Measurements from ENCODE around the gene RAB34. TPM values are rescaled to one million over a fixed set of nuclear protein-coding genes. Genes with fewer than 3 reads are reported as not detected.

The RAB34 gene
- total and polyA plus RNA-seq, 9 of the 15 experiments (the other 6 are each of a cell fraction or from before 2014, with no cell fraction given) = 0.07 to 3.8 (median 0.46) TPM; not detected in 1

GRCh38 chr17:28712032-28712704 is 5.5 kb downstream of the RAB34 start (continued):
- TF ChIP-seq HBP1 (CRISPR knock-in tag; IDR thresholded peaks at IDR 0.05) (0 out of 2 replicates have a peak, but pooled peaks have one; percentile 15), ATF7 (IDR thresholded peaks at IDR 0.05) (no peak), ARNT (IDR thresholded peaks at IDR 0.05) (peak in 1 of 2 experiments; percentile 24; a peak in 1 of 4 replicates), PHB (CRISPR knock-in tag; IDR thresholded peaks at IDR 0.05) (no peak), FOXA1 (IDR thresholded peaks at IDR 0.05; ENCODE audit: borderline replicate concordance) (no peak), SP1 (CRISPR knock-in tag; IDR thresholded peaks at IDR 0.05) (peak; percentile 3; the same call in 1 of the 2 replicates), ELF1 (tag; IDR thresholded peaks at IDR 0.05) (no peak), ETV5 (CRISPR knock-in tag; IDR thresholded peaks at IDR 0.05; ENCODE audit: low read depth) (no peak), NR4A1 (CRISPR knock-in tag; IDR thresholded peaks at IDR 0.05) (no peak), NR4A1 (tag; IDR thresholded peaks at IDR 0.05) (no peak), ZNF639 (CRISPR knock-in tag; conservative IDR thresholded peaks at IDR 0.05 in 1 of 2, IDR thresholded peaks at IDR 0.05 in 1 of 2) (peak in 1 of 2 experiments; percentile 65; a peak in 2 of 4 replicates), TBL1XR1 (IDR thresholded peaks at IDR 0.05; ENCODE audit: low read length in 2 of 2) (0 out of 4 replicates have a peak, but pooled peaks of 1 of the 2 experiments have one; percentile 41), ZNF830 (CRISPR knock-in tag; IDR thresholded peaks at IDR 0.05) (no peak), NFE2 (IDR thresholded peaks at IDR 0.05; ENCODE audit: low read depth) (no peak), ARID3B (CRISPR knock-in tag; IDR thresholded peaks at IDR 0.05; ENCODE audit: borderline replicate concordance) (no peak), MEIS2 (IDR thresholded peaks at IDR 0.05; ENCODE audit: partially characterized antibody) (no peak), MAZ (CRISPR knock-in tag; conservative IDR thresholded peaks at IDR 0.05 in 1 of 2, IDR thresholded peaks at IDR 0.05 in 1 of 2) (peak; percentile 6 to 67; a peak in 2 of 4 replicates), ATF6 (CRISPR knock-in tag; IDR thresholded peaks at IDR 0.05) (no peak), NONO (IDR thresholded peaks at IDR 0.05; ENCODE audit: low read depth in 2 of 2, low read length in 1 of 2) (no peak), XRCC4 (IDR thresholded peaks at IDR 0.05; ENCODE audit: extremely low read depth, insufficient read depth, insufficient read length) (no peak)
